Right ventricle myocardium inferior (tissue), 1 donor: ENCODE measurements around the gene KCNK18. TPM values are rescaled to one million over a fixed set of nuclear protein-coding genes. Genes with fewer than 3 reads are reported as not detected.
"Not testable (repeated sequence)": the region's sequence is repeated elsewhere in the genome, so short reads cannot be mapped to it uniquely, and the experiment has no call there.

ENCODE experiments used
- ATAC-seq: fragments of 200-7000 bp; cut with Tn5 transposase; one replicate; pipeline ENCODE4 v1.9.1; 2020; ENCODE audit warnings: mild to moderate bottlenecking, moderate library complexity
- DNase-seq: peaks from one replicate; pipeline ENCODE4 v3.0.0; 2021; ENCODE audit errors: missing footprints
- intact Hi-C: fragments of 100-400 bp; cut with DNase I; formaldehyde crosslinking; loops from one replicate; pipeline ENCODE4 v1.11.0; 2022
- total RNA-seq: library from RNA; stranded (reverse); fragmentation: NEBNext Ultra II Directional; extraction: Animal tissue kit (Norgen Biotek cat#: 25700); gene quantifications from one replicate; pipeline ENCODE4 v1.2.1, GENCODE V29; 2021
- donor health status: DM: no; HTN: yes; CAD: no; lungs with severe emphysema.

KCNK18 gene
- total RNA-seq, 1 donor from 2014 or later, result not detected

- DNase-seq, result no peak
- ATAC-seq, result no peak
- intact Hi-C loops, result loop anchor here (5.0 to 10.0 kb wide), 5 partner anchors 101 to 1239 kb away; partner anchors contain the start of gene PDZD8
These were observed 18.7 kb downstream of the KCNK18 start for GRCh38 chr10:117216028-117216427.

DNA sequence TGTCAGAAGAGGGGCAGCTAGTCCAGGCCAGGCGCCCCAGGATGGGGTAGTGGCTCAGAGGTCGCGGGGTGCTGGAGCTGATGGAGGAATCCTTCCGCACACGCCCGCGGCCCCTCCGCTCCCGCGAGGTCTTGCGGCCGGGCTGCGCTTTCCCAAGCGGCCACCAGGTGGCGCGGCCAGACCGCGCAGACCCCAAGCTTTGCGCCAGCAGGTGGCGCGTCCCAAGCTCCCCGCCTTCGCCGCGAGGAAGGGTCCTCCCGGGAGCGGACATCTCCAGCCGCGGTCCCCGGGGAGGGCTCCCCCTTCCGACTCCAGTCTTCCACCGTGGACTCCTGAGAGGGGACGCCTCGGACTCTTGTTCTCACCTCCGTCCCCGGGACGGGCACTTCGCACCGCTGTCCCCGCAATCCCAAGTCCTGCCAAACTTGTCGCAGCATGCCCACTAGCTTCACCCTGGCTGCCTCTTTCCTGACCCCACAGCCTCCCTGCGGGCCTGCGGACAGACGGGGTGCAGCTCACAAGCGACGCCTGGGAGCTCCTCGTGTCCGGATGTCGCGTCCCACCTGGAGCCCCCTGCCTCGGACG, 19.4 kb downstream of the KCNK18 start:
- peak; percentile 90 for DNase-seq
- intact Hi-C loops, result loop anchor here (5.0 to 10.0 kb wide), 5 partner anchors 101 to 1238 kb away; partner anchors contain the start of gene PDZD8
- peak; percentile 79 for ATAC-seq

- intact Hi-C loops, result loop anchor here (5.0 to 10.0 kb wide), 5 partner anchors 100 to 1238 kb away; partner anchors contain the start of gene PDZD8
- ATAC-seq (no peak), DNase-seq (no peak)
These were observed 20.0 kb downstream of the KCNK18 start for GRCh38 chr10:117217196-117217761.

GRCh38 chr10:117218654-117219053, 21.4 kb downstream of the KCNK18 start:
- ATAC-seq (no peak), DNase-seq (no peak)
- intact Hi-C loops, result loop anchor here (5.0 to 10.0 kb wide), 5 partner anchors 99 to 1236 kb away; partner anchors contain the start of gene PDZD8

- DNase-seq (no peak), ATAC-seq (no peak)
- intact Hi-C loops, result no loop called here
These were observed 23.9 kb downstream of the KCNK18 start for GRCh38 chr10:117221156-117221711.

DNA sequence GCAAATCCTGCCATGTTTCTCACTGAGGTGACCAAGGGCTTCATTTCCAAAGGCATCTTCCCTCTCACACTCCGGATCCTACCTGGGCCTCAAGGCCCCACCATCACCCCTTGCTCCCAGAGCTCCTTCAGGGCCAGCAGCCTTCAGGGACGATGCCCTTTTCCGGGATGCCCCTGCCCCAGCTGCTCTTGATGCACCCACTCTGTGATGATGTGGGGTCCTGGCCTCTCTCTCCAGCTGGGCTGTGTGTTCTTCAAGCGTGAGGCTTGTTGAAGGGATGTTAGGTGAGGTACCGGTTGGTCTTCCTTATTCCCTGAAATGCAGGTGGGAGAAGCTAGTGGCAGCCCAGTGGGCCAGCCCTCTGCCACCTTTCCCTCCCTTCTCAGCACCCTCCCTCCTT, 25.3 kb downstream of the KCNK18 start:
- no peak for DNase-seq
- ATAC-seq, result no peak
- intact Hi-C loops, result no loop called here

GRCh38 chr10:117222976-117223692, 25.8 kb downstream of the KCNK18 start:
- ATAC-seq, result no peak
- no peak for DNase-seq
- intact Hi-C loops, result no loop called here

- DNase-seq (no peak), ATAC-seq (no peak)
- intact Hi-C loops, result no loop called here
These were observed 26.6 kb downstream of the KCNK18 start for GRCh38 chr10:117223693-117224430.

DNA sequence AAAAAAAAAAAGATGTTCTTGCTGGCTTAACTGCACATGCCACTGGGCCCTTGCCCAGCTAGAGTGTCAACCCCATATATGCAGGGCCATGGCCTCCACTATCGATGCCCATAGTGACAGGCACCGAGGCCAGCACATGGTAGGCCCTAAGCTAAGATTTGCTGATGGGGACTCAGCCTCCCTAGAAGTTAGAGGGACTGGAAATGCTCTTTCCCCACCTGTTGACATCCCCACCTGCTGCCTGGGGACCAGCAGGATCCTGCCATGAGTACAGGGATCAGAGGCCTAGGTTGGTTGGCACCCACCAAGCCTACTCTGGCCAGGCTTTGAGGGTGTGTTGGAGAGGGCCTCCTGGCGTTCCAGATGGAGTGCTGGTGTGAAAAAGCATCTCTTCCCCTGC, 27.6 kb downstream of the KCNK18 start:
- ATAC-seq, result no peak
- intact Hi-C loops, result no loop called here
- no peak for DNase-seq

DNA sequence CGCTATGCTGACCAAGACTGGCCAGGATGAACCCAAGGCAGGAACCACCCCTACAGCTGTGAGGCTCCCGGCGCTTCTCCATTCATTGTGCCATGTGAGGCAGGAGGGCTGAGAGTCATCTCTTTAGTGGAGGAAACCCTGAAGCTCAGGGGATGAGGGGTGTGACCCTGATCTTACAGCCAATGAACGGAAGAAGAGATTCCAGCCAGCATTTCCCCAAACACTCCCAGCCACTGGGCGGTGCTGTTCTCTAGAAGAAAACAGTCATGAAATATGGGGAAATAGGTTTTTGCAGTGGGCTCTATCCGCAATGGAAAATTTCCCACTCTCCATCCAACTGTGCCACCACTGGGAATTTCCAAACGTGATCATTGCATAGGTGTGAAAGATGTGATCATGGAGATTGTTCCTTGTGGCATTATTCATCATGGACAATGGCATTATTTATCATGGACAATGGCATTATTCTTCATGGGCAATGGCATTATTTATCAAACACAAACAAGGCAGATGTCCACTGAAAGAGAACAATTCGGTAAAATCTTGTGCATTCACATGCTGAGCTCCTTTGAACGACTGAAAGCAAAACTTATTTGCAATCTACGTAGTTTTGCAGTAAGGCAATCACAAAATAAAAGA, 29.6 kb downstream of the KCNK18 start:
- DNase-seq (no peak), ATAC-seq (no peak)
- intact Hi-C loops, result no loop called here

GRCh38 chr10:117228210-117228609, 30.9 kb downstream of the KCNK18 start:
- intact Hi-C loops, result no loop called here

GRCh38 chr10:117230107-117230506, 32.8 kb downstream of the KCNK18 start:
- intact Hi-C loops, ATAC-seq, DNase-seq: not testable (repeated sequence)

More at GRCh38 chr10:117228210-117228609, 30.9 kb downstream of the KCNK18 start:
- DNase-seq, result no peak
- no peak for ATAC-seq

DNA sequence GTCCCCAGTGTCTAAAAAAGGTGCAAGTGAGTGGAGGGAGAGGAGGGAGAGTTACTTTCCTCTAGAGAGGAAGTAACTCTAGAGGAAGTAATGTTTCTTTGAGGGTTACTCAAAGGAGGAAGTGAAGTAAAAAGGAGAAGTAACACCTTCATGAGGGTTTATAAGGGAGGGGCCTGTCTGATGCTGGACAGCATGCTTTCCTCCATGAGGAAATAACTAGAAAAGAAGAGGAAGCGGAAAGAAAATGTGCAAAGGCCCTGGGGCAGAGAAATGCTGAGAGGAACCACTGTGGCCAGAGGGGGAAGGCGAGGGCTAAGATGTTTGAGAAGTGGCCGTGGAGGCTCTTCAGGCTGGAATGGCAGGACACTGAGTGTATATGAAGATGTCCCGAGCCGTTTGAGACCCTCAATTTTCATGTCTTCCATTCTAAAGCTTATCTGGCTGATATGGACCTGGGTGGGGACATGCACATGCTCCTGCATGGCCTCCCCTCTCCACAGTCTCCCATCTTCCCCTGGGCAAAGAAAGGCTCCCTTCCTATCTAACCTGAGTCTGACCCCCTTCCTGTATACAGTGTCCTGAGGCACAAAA, 40.2 kb downstream of the KCNK18 start:
- intact Hi-C loops, result no loop called here
- DNase-seq (no peak), ATAC-seq (no peak)

- ATAC-seq, result no peak
- DNase-seq, result no peak
- intact Hi-C loops, result no loop called here
These were observed 41.8 kb downstream of the KCNK18 start for GRCh38 chr10:117239051-117239450.

GRCh38 chr10:117239721-117240620, 42.7 kb downstream of the KCNK18 start:
- intact Hi-C loops, result no loop called here
- DNase-seq (no peak), ATAC-seq (no peak)

- DNase-seq, result no peak
- no peak for ATAC-seq
- intact Hi-C loops, result no loop called here
These were observed 43.6 kb downstream of the KCNK18 start, which contains the start of gene SLC18A2 for GRCh38 chr10:117240621-117241529. Gene SLC18A2, plus strand, starts transcription at chr10:117241114. Its CDS starts 580 bp downstream, at chr10:117241694.
